Pancreas (tissue), 10 donors: ENCODE measurements around the gene MBD5. TPM values are rescaled to one million over a fixed set of nuclear protein-coding genes. Genes with fewer than 3 reads are reported as not detected.

ENCODE experiments used
- ATAC-seq, 4 donors: fragments of 200-7000 bp; cut with Tn5 transposase; one replicate each; pipeline versions ENCODE4 v1.8.0 to v1.9.1; 2020; ENCODE audit warnings: mild to moderate bottlenecking in 4 of 4, moderate library complexity in 4 of 4
- DNase-seq, 6 donors: peaks; one replicate each; pipeline ENCODE4 v3.0.0-alpha.2; 2020
- FAIRE-seq: peaks from 2 replicates; lab custom pipeline; 2012; peaks lifted over from hg19 to GRCh38; lab: Jason Lieb, UNC
- H3K27ac ChIP-seq, 4 donors: fragments of 200-600 bp; sonication (generic); 1 replicate in 3 of 4; 2 replicates in 1 of 4; pipeline versions ENCODE4 v1.5.0 to v1.8.0; 2020
- H3K27me3 ChIP-seq, 4 donors: fragments of 200-600 bp; one replicate each; pipeline ENCODE4 v1.8.0; 2021
- H3K36me3 ChIP-seq, 3 donors: fragments of 200-600 bp; sonication (generic) in 1 of 3; one replicate each; pipeline versions ENCODE4 v1.5.0 to v1.8.0; 2020 to 2021
- H3K4me1 ChIP-seq, 3 donors: fragments of 200-600 bp; one replicate each; pipeline ENCODE4 v1.8.0; 2021
- H3K4me3 ChIP-seq, 4 donors: fragments of 200-600 bp; sonication (generic) in 2 of 4; one replicate each; pipeline versions ENCODE4 v1.5.0 to v1.8.0; 2020 to 2021
- H3K9me3 ChIP-seq, 4 donors: fragments of 200-600 bp; one replicate each; pipeline ENCODE4 v1.8.0; 2021
- WGBS, 2 donors: extraction: QIAGEN DNeasy Blood & Tissue Kit; methylation state at CpG; one replicate each; pipeline ENCODE4 v1.1.7; 2013; 5-methylcytosine and 5-hydroxymethylcytosine counted together
- intact Hi-C, 3 donors: fragments of 100-400 bp; cut with DNase I; formaldehyde crosslinking; loops; one replicate each; pipeline versions ENCODE4 v1.11.1 to v1.14.2; 2022
- polyA plus RNA-seq, 2 donors: library from polyadenylated mRNA; stranded (reverse); fragments of 200-250 nt; gene quantifications; one replicate each; pipeline ENCODE4 v1.2.3, GENCODE V29; 2013
- total RNA-seq, 6 donors: library from RNA; stranded (reverse); fragmentation: NEBNext Ultra II Directional in 4 of 6; extraction: Animal tissue kit (Norgen Biotek cat#: 25700) in 4 of 6; gene quantifications; one replicate each; pipeline versions ENCODE4 v1.2.1 to v1.2.4, GENCODE V29; 2021 to 2023
- TF ChIP-seq, protein P1 (sequence below), 4 donors: fragments of 200-600 bp; sonication (generic) in 3 of 4; IDR thresholded peaks; one replicate each; pipeline versions ENCODE4 v1.5.0 to v1.8.0; 2021; ENCODE audit warnings: antibody characterized with exemption in 4 of 4
- donor health status: healthy with polysubstance abuse.
- donor health status: DM: no; HTN: no; CAD: no; lungs with moderate emphysema.
- donor health status: DM: no; HTN: no; CAD: no.
- donor health status: control.
- donor health status: control.
- donor health status: Bipolar disorder and iron deficiency.
- donor health status: DM: yes; HTN: yes; CAD: no.
- donor health status: DM: no; HTN: no; CAD: no.
- donor health status: DM: no; HTN: no; CAD: no.
- donor health status: DM: yes; HTN: yes; CAD: no.

MBD5 gene
- total and polyA plus RNA-seq, 8 donors: 4.5 to 27.4 (median 12.8) TPM

DNA sequence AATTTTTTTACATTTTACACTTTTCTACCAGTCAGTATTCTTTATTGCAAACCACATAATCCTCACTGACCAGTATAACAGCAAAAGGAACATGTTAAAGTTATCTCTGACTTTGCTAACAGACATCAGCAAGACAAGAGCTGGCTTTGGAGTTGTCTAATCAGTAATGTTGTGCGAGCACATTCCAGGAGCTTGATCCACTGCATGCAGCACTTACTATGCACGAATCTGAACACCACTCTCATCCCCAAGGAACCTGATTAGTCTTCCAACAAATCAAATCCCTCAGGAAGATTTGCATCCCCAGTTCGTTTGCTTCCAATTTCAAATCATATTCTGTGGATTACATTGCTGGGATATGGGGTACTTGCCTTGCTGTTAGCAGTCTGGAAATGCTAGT lies 354.3 kb downstream of the MBD5 start:
- no peaks in the 10 kb centered on the region for H3K36me3 ChIP-seq
- no peaks in the 10 kb centered on the region for H3K27me3 ChIP-seq
- FAIRE-seq: no peak
- 60 to 64% methylated on average over 3 of the region's 3 CpGs for WGBS, 2 donors
- TF ChIP-seq, protein P1, sequence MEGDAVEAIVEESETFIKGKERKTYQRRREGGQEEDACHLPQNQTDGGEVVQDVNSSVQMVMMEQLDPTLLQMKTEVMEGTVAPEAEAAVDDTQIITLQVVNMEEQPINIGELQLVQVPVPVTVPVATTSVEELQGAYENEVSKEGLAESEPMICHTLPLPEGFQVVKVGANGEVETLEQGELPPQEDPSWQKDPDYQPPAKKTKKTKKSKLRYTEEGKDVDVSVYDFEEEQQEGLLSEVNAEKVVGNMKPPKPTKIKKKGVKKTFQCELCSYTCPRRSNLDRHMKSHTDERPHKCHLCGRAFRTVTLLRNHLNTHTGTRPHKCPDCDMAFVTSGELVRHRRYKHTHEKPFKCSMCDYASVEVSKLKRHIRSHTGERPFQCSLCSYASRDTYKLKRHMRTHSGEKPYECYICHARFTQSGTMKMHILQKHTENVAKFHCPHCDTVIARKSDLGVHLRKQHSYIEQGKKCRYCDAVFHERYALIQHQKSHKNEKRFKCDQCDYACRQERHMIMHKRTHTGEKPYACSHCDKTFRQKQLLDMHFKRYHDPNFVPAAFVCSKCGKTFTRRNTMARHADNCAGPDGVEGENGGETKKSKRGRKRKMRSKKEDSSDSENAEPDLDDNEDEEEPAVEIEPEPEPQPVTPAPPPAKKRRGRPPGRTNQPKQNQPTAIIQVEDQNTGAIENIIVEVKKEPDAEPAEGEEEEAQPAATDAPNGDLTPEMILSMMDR (IDR thresholded peaks at IDR 0.05): no peak
- no peak overlapping the region for H3K4me3 ChIP-seq
- no peak for ATAC-seq
- no peaks in the 10 kb centered on the region for H3K4me1 ChIP-seq
- H3K27ac ChIP-seq: no peak overlapping the region
- intact Hi-C loops: no loop called here
- H3K9me3 ChIP-seq: no peaks in the 10 kb centered on the region
- DNase-seq: no peak

DNA sequence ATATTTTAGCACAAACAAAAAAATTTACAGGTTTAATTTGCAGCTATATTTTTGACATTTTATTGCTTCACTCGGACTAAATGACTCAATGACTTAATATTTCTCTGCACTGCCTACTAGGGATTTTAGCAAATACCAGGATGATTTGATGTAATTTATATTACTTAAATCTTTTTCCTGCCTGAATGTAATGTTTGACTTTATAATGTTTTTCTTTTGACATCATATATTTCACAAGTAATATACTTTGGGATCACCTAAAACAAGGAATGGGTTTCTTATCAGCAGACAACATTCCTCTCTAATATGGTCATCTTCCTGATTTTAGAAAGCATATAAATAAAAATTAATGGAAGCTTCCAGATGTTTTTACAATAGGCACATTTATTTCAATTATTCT lies 370.4 kb downstream of the MBD5 start:
- H3K36me3 ChIP-seq: no peaks in the 10 kb centered on the region
- DNase-seq (no peak), FAIRE-seq (no peak), ATAC-seq (no peak)
- 60 to 75% methylated on average over 1 of the region's 1 CpG for WGBS, 2 donors
- TF ChIP-seq, protein P1 (IDR thresholded peaks at IDR 0.05): no peak
- H3K27ac ChIP-seq: no peak overlapping the region
- intact Hi-C loops: no loop called here
- no peaks in the 10 kb centered on the region for H3K4me1 ChIP-seq
- no peaks in the 10 kb centered on the region for H3K9me3 ChIP-seq
- no peaks in the 10 kb centered on the region for H3K27me3 ChIP-seq
- H3K4me3 ChIP-seq: no peak overlapping the region

DNA sequence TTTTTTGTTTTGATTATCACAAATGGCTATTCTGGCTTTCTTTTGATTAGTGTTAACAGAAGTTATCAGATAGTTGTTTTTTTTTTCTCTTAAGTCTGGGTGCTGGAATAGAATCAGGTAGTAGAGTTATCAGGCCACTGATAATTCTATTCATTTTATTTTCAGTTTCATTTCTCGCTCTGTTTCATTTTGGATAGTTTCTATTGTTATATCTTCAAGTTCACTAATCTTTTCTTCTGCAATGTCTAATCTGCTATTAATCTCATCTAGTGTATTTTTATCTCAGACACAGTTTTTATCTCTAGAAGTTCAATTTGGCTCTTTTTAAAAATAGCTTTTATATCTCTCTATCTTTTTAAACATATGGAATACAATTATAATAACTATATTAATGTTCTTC lies 381.9 kb downstream of the MBD5 start:
- Histone ChIP-seq H3K4me3 (no peak overlapping the region), H3K27me3 (no peaks in the 10 kb centered on the region), H3K9me3 (no peaks in the 10 kb centered on the region), H3K4me1 (no peaks in the 10 kb centered on the region), H3K27ac (no peak overlapping the region), H3K36me3 (no peaks in the 10 kb centered on the region)
- FAIRE-seq (no peak), DNase-seq (no peak), ATAC-seq (no peak)
- WGBS, 2 donors: 94 to 100% methylated on average over 1 of the region's 1 CpG
- intact Hi-C loops: no loop called here
- TF ChIP-seq, protein P1 (IDR thresholded peaks at IDR 0.05): no peak

DNA sequence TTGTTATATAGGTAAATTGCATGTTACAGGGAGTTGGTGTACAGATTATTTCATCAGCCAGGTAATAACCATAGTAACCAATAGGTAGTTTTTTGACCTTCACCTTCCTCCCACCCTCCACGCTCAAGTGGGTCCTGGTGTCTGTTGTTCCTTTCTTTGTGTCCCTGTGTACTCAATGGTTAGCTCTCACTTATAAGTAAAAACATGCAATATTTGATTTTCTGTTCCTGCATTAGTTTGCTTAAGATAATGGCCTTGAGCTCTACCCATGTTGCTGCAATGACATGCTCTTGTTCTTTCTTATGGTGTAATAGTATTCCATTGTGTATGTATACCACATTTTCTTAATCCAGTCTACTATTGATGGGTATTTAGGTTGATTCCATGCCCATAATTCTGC lies 390.0 kb downstream of the MBD5 start:
- DNase-seq (no peak), ATAC-seq (no peak), FAIRE-seq (no peak)
- no peak overlapping the region for H3K4me3 ChIP-seq
- H3K27ac ChIP-seq: no peak overlapping the region
- no peaks in the 10 kb centered on the region for H3K9me3 ChIP-seq
- intact Hi-C loops: no loop called here
- H3K4me1 ChIP-seq: no peaks in the 10 kb centered on the region
- TF ChIP-seq, protein P1 (IDR thresholded peaks at IDR 0.05): no peak
- H3K27me3 ChIP-seq: no peaks in the 10 kb centered on the region
- 56 to 63% methylated on average over 1 of the region's 1 CpG for WGBS, 2 donors
- no peaks in the 10 kb centered on the region for H3K36me3 ChIP-seq

DNA sequence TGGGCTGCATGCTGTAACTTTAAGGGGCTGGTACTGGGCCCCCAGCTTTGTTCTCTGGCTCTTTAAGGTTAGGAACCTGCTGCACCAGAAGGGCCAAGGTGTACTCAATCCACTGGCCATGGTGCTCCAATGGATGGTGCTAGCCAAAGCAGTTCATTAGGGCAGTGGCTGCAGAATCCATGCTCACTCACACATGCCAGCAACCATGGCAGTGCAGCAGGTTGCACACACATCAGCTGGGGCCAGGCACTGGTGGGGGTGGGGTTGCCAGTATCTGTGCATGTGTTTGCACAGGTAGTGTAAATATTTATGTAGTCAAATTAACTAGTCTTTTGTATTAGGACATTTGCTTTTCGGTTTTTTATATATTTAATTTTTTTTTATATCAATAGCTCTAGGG lies 395.4 kb downstream of the MBD5 start:
- Histone ChIP-seq H3K27ac (no peak overlapping the region), H3K4me3 (no peak overlapping the region), H3K4me1 (no peaks in the 10 kb centered on the region), H3K36me3 (no peaks in the 10 kb centered on the region), H3K27me3 (no peaks in the 10 kb centered on the region), H3K9me3 (no peaks in the 10 kb centered on the region)
- TF ChIP-seq, protein P1 (IDR thresholded peaks at IDR 0.05): no peak
- ATAC-seq: no peak
- DNase-seq: no peak
- 54 to 66% methylated on average over 1 of the region's 1 CpG for WGBS, 2 donors
- intact Hi-C loops: no loop called here
- FAIRE-seq: no peak
